Measurements from ENCODE around the gene MMAB. TPM values are rescaled to one million over a fixed set of nuclear protein-coding genes. Genes with fewer than 3 reads are reported as not detected.

Gene MMAB
- polyA plus RNA-seq, 4 donors, result 23.9 to 95.9 (median 33.1) TPM

DNA sequence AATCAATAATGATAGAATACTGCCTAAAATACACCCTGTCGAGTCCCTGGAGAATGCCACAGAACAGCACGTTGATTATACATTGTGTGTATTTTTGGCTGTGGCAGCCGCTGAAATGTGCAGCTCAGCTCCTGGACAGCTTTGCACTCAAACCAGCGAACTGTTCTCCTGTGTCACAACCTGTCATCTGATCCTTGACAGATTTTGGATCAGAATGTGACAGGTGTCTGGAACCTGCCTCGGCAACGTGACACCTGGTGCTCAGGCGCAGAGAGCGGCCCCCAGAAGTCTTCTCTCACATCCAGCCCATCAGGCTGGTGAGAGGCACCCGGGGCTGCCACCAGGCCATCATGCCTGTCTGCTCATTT, 19.6 kb upstream of the MMAB start:
- no peak overlapping the region for H3K4me3 ChIP-seq (ENCODE audit: low read depth in 1 of 3, low read length in 3 of 3)
- no peaks in the 10 kb centered on the region for H3K27me3 ChIP-seq (ENCODE audit: control insufficient read depth in 3 of 3, insufficient read depth in 3 of 3, low read length in 3 of 3)
- no peaks in the 10 kb centered on the region for H3K9me3 ChIP-seq (ENCODE audit: control insufficient read depth in 2 of 2, insufficient read depth in 1 of 2, low read depth in 1 of 2, low read length in 1 of 2)
- H3K27ac ChIP-seq (ENCODE audit: low read depth in 1 of 3, low read length in 2 of 3), result no peak overlapping the region
- FAIRE-seq (no peak), DNase-seq (no peak)
- H3K36me3 ChIP-seq (ENCODE audit: control insufficient read depth in 3 of 3, insufficient read depth in 2 of 3, low read depth in 1 of 3, low read length in 3 of 3), result peaks cover 0 to 79% (median 5%) of the 10 kb centered on the region in 3 donors
- 90 to 94% (median 92%) methylated on average over 9 of the region's 9 CpGs for WGBS, 3 donors
- peaks cover 0 to 12% (median 2%) of the 10 kb centered on the region in 3 donors for H3K4me1 ChIP-seq (ENCODE audit: control insufficient read depth in 3 of 3, insufficient read depth in 2 of 3, low read depth in 1 of 3, low read length in 2 of 3)

GRCh38 chr12:109592195-109592904, 19.0 kb upstream of the MMAB start:
- DNase-seq (no peak), FAIRE-seq (no peak)
- no peak overlapping the region for H3K27ac ChIP-seq (ENCODE audit: low read depth in 1 of 3, low read length in 2 of 3)
- peaks cover 0 to 84% (median 5%) of the 10 kb centered on the region in 3 donors for H3K36me3 ChIP-seq (ENCODE audit: control insufficient read depth in 3 of 3, insufficient read depth in 2 of 3, low read depth in 1 of 3, low read length in 3 of 3)
- H3K4me3 ChIP-seq (ENCODE audit: low read depth in 1 of 3, low read length in 3 of 3), result no peak overlapping the region
- WGBS, 3 donors, result 90 to 95% (median 94%) methylated on average over 17 to 19 of the region's 19 CpGs
- H3K4me1 ChIP-seq (ENCODE audit: control insufficient read depth in 3 of 3, insufficient read depth in 2 of 3, low read depth in 1 of 3, low read length in 2 of 3), result peaks cover 0 to 11% (median 2%) of the 10 kb centered on the region in 3 donors
- no peaks in the 10 kb centered on the region for H3K9me3 ChIP-seq (ENCODE audit: control insufficient read depth in 2 of 2, insufficient read depth in 1 of 2, low read depth in 1 of 2, low read length in 1 of 2)
- no peaks in the 10 kb centered on the region for H3K27me3 ChIP-seq (ENCODE audit: control insufficient read depth in 3 of 3, insufficient read depth in 3 of 3, low read length in 3 of 3)

DNA sequence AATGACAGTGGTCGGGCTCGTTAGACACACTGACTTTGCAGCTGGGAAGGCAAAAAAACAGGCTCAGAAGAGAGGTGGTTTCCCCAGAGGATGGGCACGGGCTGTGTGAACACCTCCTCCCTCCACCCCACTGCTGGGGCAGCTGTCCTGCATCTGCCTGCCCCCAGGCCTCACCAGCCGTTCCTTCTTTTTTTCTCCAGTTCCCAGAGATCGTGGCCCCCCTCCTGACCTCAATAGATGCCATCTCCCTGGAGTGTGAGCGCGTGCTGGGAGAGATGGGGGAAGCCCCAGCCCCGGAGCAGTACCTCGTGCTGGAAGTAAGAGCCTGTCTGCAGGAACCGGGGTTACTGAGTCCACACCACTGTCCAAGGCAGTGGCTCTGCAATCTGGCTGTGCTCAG, 17.7 kb upstream of the MMAB start:
- peaks cover 0 to 20% (median 2%) of the 10 kb centered on the region in 3 donors for H3K4me1 ChIP-seq (ENCODE audit: control insufficient read depth in 3 of 3, insufficient read depth in 2 of 3, low read depth in 1 of 3, low read length in 2 of 3)
- DNase-seq (no peak), FAIRE-seq (no peak)
- H3K27me3 ChIP-seq (ENCODE audit: control insufficient read depth in 3 of 3, insufficient read depth in 3 of 3, low read length in 3 of 3), result no peaks in the 10 kb centered on the region
- H3K9me3 ChIP-seq (ENCODE audit: control insufficient read depth in 2 of 2, insufficient read depth in 1 of 2, low read depth in 1 of 2, low read length in 1 of 2), result no peaks in the 10 kb centered on the region
- H3K36me3 ChIP-seq (ENCODE audit: control insufficient read depth in 3 of 3, insufficient read depth in 2 of 3, low read depth in 1 of 3, low read length in 3 of 3), result peaks cover 3 to 84% (median 5%) of the 10 kb centered on the region in 3 donors
- H3K27ac ChIP-seq (ENCODE audit: low read depth in 1 of 3, low read length in 2 of 3), result no peak overlapping the region
- WGBS, 3 donors, result 84 to 92% (median 90%) methylated on average over 10 of the region's 10 CpGs
- no peak overlapping the region for H3K4me3 ChIP-seq (ENCODE audit: low read depth in 1 of 3, low read length in 3 of 3)

- peaks cover 0 to 21% (median 2%) of the 10 kb centered on the region in 3 donors for H3K4me1 ChIP-seq (ENCODE audit: control insufficient read depth in 3 of 3, insufficient read depth in 2 of 3, low read depth in 1 of 3, low read length in 2 of 3)
Measured at GRCh38 chr12:109590566-109590965, 17.3 kb upstream of the MMAB start.

GRCh38 chr12:109589691-109590245, 16.5 kb upstream of the MMAB start:
- H3K4me3 ChIP-seq (ENCODE audit: low read depth in 1 of 3, low read length in 3 of 3), result no peak overlapping the region
- H3K27me3 ChIP-seq (ENCODE audit: control insufficient read depth in 3 of 3, insufficient read depth in 3 of 3, low read length in 3 of 3), result no peaks in the 10 kb centered on the region
- DNase-seq, result no peak
- H3K9me3 ChIP-seq (ENCODE audit: control insufficient read depth in 2 of 2, insufficient read depth in 1 of 2, low read depth in 1 of 2, low read length in 1 of 2), result no peaks in the 10 kb centered on the region
- H3K36me3 ChIP-seq (ENCODE audit: control insufficient read depth in 3 of 3, insufficient read depth in 2 of 3, low read depth in 1 of 3, low read length in 3 of 3), result peaks cover 3 to 77% (median 3%) of the 10 kb centered on the region in 3 donors
- H3K4me1 ChIP-seq (ENCODE audit: control insufficient read depth in 3 of 3, insufficient read depth in 2 of 3, low read depth in 1 of 3, low read length in 2 of 3), result peaks cover 0 to 21% (median 2%) of the 10 kb centered on the region in 3 donors
- no peak overlapping the region for H3K27ac ChIP-seq (ENCODE audit: low read depth in 1 of 3, low read length in 2 of 3)
- no peak for FAIRE-seq
- 92 to 96% (median 96%) methylated on average over 16 of the region's 16 CpGs for WGBS, 3 donors

More at GRCh38 chr12:109590566-109590965, 17.3 kb upstream of the MMAB start:
- H3K36me3 ChIP-seq (ENCODE audit: control insufficient read depth in 3 of 3, insufficient read depth in 2 of 3, low read depth in 1 of 3, low read length in 3 of 3), result peaks cover 3 to 79% (median 5%) of the 10 kb centered on the region in 3 donors
- H3K27me3 ChIP-seq (ENCODE audit: control insufficient read depth in 3 of 3, insufficient read depth in 3 of 3, low read length in 3 of 3), result no peaks in the 10 kb centered on the region
- H3K27ac ChIP-seq (ENCODE audit: low read depth in 1 of 3, low read length in 2 of 3), result no peak overlapping the region
- no peak for FAIRE-seq
- H3K9me3 ChIP-seq (ENCODE audit: control insufficient read depth in 2 of 2, insufficient read depth in 1 of 2, low read depth in 1 of 2, low read length in 1 of 2), result no peaks in the 10 kb centered on the region
- WGBS, 3 donors, result 90 to 94% (median 93%) methylated on average over 8 of the region's 8 CpGs
- no peak overlapping the region for H3K4me3 ChIP-seq (ENCODE audit: low read depth in 1 of 3, low read length in 3 of 3)
- no peak for DNase-seq

- peaks cover 0 to 21% (median 2%) of the 10 kb centered on the region in 3 donors for H3K4me1 ChIP-seq (ENCODE audit: control insufficient read depth in 3 of 3, insufficient read depth in 2 of 3, low read depth in 1 of 3, low read length in 2 of 3)
- H3K27ac ChIP-seq (ENCODE audit: low read depth in 1 of 3, low read length in 2 of 3), result peak overlapping the region in 1 of 3 donors; percentile 13
- 81 to 93% (median 90%) methylated on average over 7 of the region's 7 CpGs for WGBS, 3 donors
- DNase-seq (no peak), FAIRE-seq (no peak)
- no peak overlapping the region for H3K4me3 ChIP-seq (ENCODE audit: low read depth in 1 of 3, low read length in 3 of 3)
- no peaks in the 10 kb centered on the region for H3K9me3 ChIP-seq (ENCODE audit: control insufficient read depth in 2 of 2, insufficient read depth in 1 of 2, low read depth in 1 of 2, low read length in 1 of 2)
- no peaks in the 10 kb centered on the region for H3K27me3 ChIP-seq (ENCODE audit: control insufficient read depth in 3 of 3, insufficient read depth in 3 of 3, low read length in 3 of 3)
- H3K36me3 ChIP-seq (ENCODE audit: control insufficient read depth in 3 of 3, insufficient read depth in 2 of 3, low read depth in 1 of 3, low read length in 3 of 3), result peaks cover 0 to 77% (median 3%) of the 10 kb centered on the region in 3 donors
Measured at GRCh38 chr12:109589240-109589590, 15.9 kb upstream of the MMAB start.

DNA sequence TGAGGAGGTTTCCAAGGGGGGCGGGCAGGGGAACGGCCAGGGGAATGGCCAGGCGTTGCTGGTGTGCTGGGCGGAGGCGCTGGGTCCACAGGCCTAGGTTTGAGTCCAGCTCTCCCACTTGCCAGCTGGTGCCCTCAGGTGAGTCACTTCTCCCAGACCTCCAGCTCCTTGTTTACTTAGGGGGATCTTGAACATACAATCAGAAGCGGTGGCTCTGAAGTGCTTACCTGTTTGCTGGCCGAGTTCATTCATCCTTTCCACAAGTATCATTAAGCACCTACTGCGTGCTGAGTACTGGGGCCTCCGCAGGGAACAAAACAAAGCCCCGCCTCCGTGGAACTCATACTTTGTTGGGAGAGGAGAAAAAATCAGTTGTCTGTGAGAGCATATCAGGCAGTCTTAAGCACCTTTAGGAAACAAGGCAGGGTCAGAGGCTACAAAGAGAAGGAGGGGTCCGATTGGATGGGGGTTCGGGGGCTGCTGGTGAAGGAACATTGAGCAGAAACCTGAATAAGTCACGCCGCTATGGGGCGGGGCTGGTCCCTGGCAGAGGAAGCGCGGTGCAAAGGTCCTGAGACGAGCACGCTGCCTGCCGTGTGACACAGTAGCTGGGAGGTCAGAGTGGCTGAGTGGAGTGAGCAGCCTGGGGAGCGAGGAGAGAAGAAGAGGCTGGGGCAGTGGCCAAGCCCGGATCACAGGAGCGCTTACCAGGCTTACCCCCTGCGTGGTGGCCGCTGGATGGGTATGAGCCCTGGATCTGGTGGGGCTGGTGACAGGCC, 15.3 kb upstream of the MMAB start:
- DNase-seq (peak; percentile 73 to 84), FAIRE-seq (no peak)
- no peak overlapping the region for H3K4me3 ChIP-seq (ENCODE audit: low read depth in 1 of 3, low read length in 3 of 3)
- H3K4me1 ChIP-seq (ENCODE audit: control insufficient read depth in 3 of 3, insufficient read depth in 2 of 3, low read depth in 1 of 3, low read length in 2 of 3), result peaks cover 0 to 21% (median 2%) of the 10 kb centered on the region in 3 donors
- 49 to 77% (median 66%) methylated on average over 25 to 26 of the region's 26 CpGs for WGBS, 3 donors
- no peaks in the 10 kb centered on the region for H3K27me3 ChIP-seq (ENCODE audit: control insufficient read depth in 3 of 3, insufficient read depth in 3 of 3, low read length in 3 of 3)
- H3K36me3 ChIP-seq (ENCODE audit: control insufficient read depth in 3 of 3, insufficient read depth in 2 of 3, low read depth in 1 of 3, low read length in 3 of 3), result peaks cover 0 to 77% (median 3%) of the 10 kb centered on the region in 3 donors
- H3K9me3 ChIP-seq (ENCODE audit: control insufficient read depth in 2 of 2, insufficient read depth in 1 of 2, low read depth in 1 of 2, low read length in 1 of 2), result no peaks in the 10 kb centered on the region
- H3K27ac ChIP-seq (ENCODE audit: low read depth in 1 of 3, low read length in 2 of 3), result peak overlapping the region in 1 of 3 donors; percentile 13

DNA sequence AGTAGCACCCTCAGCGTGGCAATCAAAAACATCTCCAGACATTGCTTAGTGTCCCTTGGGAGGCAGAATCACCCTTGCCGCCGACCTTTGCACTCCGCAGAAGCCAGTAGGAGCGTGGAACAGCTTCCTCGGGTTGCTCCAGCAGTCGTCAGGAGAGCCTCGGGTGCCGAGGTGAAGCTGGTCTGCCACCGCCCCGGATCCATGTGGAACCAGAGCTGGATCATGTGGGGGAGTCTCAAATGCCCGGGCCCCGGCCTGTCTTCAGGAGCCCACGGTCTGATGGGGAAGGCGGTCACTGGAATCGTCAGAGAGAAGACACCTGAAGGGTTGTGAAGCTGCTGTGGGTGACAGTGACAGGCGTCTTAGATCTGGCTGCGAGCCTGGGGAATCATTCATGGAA, 14.6 kb upstream of the MMAB start:
- H3K27me3 ChIP-seq (ENCODE audit: control insufficient read depth in 3 of 3, insufficient read depth in 3 of 3, low read length in 3 of 3), result no peaks in the 10 kb centered on the region
- FAIRE-seq, result no peak
- H3K36me3 ChIP-seq (ENCODE audit: control insufficient read depth in 3 of 3, insufficient read depth in 2 of 3, low read depth in 1 of 3, low read length in 3 of 3), result peaks cover 0 to 72% (median 3%) of the 10 kb centered on the region in 3 donors
- no peak for DNase-seq
- H3K27ac ChIP-seq (ENCODE audit: low read depth in 1 of 3, low read length in 2 of 3), result no peak overlapping the region
- 94 to 95% (median 94%) methylated on average over 18 of the region's 18 CpGs for WGBS, 3 donors
- H3K4me1 ChIP-seq (ENCODE audit: control insufficient read depth in 3 of 3, insufficient read depth in 2 of 3, low read depth in 1 of 3, low read length in 2 of 3), result peaks cover 0 to 21% (median 2%) of the 10 kb centered on the region in 3 donors
- H3K9me3 ChIP-seq (ENCODE audit: control insufficient read depth in 2 of 2, insufficient read depth in 1 of 2, low read depth in 1 of 2, low read length in 1 of 2), result no peaks in the 10 kb centered on the region
- H3K4me3 ChIP-seq (ENCODE audit: low read depth in 1 of 3, low read length in 3 of 3), result no peak overlapping the region

Data from small intestine (tissue), 7 donors.